GM18873 (cell line): ENCODE results near the gene TEDDM1.
"Not testable (repeated sequence)": the region's sequence is repeated elsewhere in the genome, so short reads cannot be mapped to it uniquely, and the experiment has no call there.

Source experiments
- ATAC-seq: cut with Tn5 transposase; IDR thresholded peaks from one replicate; pipeline ENCODE4 v1.9.1; 2021; ENCODE audit warnings: mild to moderate bottlenecking, moderate library complexity, moderate number of reproducible peaks; ENCODE audit not compliant: unreplicated experiment, low FRiP score

TEDDM1 gene

DNA sequence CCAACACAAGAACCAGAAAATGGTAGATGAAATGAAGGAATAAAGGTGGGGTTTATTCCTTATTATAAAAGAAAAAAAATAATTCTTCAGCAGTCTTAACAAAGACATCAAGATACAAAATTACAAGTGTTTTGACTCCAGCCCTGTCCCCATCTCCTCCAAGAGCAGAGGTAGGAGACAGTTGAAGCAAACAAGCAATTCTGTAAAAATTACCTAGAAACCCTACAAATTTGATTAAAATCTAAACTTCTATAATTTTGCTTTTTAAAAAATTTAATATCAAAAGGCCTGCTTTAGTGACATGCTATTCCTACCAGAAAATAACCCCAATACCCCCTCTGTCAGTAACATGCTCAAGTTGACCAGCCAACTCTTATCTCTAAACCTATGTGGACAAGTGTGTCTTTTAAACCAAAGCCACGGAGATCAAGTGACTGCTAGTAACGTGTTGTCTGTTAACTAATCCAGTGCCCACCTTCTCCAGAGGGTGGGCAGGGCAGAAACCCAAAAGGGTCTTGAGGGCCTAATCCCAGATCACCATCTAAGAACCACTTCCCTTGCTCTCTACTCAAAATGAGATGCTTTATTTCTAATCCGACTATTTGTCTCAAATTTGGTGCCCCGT is 17.3 kb downstream of the TEDDM1 start:
- ATAC-seq, result no peak

DNA sequence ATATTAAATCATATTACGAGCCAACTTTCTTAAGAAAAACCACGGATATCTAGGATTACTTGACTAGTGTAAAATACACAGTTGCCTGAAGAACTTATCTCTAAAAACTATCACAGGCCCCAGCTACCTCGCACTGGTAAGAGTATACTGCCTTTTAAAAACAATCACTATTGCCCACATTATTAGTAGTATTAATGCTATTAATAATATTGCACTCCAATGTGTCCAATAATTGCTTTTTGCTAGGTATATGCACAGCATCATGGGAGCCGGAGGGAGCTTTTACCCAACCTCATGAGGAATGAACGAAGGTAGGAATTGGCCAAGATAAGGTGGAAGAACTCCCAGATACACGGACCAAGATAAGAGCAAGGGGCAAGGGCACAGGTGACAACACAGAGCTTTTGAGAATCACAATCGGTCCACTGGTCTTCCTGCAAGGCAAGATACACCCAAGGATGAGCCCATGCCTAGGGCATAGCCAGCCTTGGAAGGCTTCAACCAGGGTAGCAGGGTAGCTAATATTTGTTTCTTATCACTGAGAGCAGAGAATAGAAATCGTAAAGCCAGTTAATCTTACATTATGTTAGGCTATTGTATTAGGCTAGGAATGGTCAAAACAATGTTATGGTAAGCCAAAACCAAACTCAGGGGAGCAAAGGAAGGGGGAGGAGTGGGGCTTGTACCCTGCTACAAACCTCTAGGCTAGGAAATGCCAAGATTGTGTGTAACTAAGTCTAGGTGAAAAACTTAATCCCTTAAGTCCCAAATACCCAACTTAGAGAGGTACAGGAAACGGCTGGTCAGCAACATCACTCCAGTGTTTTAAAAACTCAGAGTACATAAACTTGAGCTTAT is 18.3 kb downstream of the TEDDM1 start:
- ATAC-seq, result no peak

DNA sequence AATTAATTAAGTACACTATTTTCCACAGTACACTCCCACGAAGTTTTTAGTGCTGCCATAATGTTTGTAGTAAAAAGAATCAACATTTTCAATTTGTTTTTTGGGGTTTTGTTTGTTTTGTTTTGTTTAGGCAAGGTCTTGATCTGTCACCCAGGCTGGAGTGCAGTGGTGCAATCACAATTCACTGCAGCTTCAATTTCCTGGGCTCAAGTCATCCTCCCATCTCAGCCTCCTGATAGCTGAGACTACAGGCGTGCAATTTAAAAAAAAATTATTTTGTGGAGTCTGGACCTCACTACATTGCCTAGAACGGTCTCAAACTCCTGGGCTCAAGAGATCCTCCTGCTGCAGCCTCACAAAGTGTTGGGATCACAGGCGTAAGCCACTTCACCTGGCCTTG is 20.3 kb downstream of the TEDDM1 start:
- no peak for ATAC-seq

DNA sequence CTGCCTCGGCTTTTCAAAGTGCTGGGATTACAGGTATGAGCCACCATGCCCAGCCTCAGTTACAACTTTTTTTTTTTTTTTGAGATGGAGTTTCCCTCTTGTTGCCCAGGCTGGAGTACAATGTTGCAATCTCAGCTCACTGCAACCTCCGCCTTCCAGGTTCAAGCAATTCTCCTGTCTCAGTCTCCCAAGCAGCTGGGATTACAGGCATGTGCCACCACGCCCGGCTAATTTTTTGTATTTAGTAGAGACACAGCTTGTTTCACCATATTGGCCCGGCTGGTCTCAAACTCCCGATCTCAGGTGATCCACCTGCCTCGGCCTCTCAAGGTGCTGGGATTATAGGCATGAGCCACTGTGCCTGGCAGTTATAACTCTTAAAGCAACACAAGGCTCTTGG is 20.7 kb downstream of the TEDDM1 start:
- not testable (repeated sequence) for ATAC-seq

DNA sequence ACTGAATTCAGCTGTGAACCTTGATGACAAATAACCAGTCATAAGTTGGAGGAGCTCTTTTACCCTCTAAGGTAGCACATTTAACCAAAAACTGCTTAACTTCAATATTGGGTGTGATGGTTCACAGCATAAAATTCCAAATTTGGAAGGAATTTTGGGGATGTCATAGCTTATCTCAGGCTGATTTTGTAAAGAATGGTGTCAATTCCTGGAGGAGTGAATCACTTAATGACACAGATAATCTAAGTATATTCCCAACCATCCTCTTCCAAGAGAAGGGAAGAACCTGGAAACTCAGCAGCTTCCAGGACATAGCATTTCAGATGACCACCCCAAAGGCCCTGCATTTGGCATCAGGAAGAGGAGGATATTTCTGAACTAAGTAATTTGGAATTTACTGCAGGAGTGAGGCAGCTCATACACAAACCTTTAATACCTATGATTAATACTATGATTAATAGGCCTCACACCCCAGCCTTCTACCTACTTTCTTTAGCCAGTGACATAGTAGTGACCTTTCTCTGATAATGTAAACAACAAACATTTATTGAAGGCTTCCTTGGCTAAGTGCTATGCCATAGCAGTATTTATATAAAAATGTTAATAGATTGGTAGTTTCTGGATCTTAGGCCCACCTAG is 23.4 kb downstream of the TEDDM1 start:
- ATAC-seq, result no peak

DNA sequence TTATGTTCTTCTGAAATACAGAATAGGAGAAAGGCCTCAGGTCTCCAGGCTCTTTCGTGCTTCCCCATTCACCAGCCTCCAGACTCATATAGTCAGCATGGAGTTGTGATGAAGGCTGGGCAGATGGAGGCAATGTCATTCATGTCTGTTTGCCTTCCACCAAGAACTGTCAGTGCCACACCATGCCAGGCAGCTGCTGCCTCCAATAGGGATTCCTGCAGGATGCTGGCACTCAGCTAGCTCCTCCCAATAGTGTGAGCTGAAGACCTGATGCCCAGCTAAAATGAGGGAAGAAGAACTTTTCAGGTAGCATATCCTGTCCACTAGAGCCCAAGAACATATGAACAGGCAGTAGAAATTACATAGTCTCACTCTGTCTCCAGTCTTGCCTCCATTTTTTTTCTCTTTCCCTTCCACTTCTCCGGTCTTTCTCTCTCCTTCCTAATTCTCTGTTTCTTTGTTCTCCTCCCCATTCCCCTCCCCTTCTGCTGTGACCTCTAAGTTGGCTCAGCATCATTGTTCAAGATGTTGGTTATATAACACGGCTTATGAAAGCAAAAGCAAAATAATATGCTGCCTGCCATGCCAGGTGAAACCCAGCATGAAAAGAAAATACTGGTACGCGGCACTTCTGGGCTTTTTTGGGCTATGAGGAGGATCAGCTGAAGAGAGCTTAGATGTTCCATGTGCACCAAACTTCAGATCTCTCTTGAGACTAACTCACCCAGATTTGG is 26.2 kb downstream of the TEDDM1 start:
- ATAC-seq, result no peak

DNA sequence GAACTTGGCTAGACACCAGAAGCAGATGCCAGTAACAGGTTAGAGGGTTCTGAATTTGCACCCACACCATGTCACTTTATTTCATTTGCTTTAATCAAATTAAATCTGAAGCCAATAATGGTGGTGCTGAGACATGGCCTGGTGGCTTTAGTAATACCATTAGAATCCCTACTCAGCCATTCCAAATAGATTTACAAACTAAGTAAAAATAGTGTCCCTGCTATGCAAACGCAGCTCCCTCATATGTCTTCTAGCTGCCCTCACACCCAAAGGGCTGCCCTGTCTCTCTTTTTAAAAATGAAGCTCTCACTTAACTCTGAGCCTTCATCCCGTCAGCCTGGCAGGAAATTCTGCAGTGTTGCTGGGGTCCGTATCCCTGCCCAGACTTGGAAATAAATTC is 29.9 kb downstream of the TEDDM1 start:
- ATAC-seq, result no peak

DNA sequence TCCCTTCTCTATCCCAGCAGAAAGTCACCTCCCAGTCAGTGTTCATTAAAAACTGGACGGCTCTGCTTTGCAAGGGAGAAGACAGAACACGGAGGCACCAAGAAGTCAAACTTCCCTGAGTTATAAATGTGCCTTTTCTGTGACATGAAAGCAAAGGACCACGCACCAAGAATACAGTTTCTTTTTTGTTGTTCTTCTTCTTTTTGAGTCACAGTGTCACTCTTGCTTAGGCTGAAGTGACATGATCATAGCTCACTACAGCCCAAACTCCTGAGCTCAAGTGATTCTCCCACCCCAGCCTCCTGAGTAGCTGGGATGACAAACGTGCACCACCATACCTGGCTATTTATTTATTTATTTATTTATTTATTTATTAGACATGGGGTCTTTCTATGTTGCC is 31.6 kb downstream of the TEDDM1 start:
- ATAC-seq, result no peak

DNA sequence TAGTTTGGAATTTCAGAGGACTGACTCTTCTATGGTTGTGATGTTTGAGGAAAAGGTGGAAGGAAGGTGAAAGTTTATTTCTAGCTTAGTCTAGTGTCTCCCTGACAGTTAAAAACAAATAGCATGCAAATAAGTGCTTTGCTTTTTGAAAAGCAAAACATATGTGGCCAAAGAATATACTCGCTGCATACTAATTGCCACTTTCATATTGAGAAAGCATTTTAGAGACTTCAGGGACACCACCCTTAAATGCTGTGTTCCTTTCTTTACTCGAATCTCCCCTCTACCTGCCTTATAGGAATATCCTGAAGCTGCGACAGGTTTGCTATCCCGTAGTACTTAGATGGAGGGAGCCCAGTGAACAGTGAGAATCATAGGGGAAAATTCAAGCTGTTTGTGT is 32.1 kb downstream of the TEDDM1 start:
- no peak for ATAC-seq

DNA sequence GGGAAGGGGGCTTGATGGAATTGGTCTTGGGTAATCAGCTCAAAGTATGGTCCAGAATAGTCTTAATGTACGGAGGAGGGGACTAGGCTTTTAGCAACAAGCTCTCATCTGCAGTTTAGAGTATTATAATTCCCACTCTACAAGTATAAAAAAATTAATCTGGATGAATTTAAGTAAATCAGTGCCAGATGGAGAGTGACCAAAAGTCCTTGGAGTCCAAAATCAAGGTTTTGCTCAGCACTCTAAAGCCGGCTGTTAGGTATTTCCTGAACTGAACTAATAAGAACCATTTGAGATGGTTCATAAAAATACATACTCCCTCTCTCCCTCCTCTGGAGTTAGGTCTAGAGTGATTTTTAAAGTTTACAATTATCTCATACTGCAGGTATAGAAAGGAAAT is 32.5 kb downstream of the TEDDM1 start:
- no peak for ATAC-seq

DNA sequence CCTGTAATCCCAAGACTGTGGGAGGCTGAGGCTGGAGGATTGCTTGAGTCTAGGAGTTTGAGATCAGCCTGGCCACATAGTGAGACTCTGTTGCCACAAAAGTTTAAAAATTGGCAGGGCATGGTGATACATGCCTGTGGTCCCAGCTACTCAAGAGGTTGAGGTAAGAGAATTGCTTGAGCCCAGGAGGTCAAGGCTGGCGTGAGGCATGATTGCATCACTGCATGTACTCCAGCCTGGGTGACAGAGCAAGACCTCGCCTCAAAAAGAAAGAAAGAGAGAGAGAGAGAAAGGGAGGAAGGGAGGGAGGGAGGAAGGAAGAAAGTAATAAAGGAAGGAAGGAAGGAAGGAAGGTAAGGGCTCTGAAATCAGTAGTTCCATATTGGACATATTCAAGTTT is 33.9 kb downstream of the TEDDM1 start:
- ATAC-seq, result no peak

DNA sequence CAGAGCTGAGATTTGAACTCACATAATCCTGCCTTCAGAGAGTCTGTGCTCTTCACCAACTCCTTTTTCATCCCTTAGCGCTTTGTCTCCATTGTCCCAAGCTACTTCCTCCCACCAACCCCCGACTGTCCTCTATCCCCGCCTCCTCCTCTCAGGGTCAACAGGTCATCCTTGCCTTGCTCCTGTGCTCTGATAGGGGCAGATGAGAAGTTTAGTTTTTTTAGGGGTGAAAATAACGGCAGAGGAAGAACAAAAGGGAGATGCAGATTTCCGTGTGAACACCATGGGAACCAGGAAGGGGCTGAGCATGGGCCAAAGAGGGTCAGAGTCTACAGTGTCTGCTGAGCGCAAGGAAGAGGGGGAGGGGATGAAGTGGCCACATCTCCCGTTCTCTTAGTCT is 40.8 kb downstream of the TEDDM1 start:
- ATAC-seq, result no peak

DNA sequence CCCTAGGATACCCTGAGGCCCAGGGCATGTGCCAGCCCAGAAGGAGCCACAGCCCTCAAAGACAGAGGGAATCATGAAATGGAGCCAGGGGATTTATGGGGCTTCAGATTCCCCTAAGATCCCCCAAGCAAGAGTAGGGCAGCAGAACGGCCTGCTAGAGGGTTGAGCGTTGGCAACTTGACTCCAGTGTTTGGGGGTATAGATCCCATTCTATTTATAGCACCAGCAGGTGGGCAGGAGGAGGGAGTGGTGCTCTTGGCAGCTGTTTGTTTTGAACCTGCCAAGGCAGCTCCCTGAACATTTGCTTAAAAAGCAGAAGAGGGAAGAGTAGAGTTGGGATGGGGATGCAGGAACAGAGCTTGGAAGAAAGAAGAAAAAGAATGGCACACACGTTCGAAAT is 42.6 kb downstream of the TEDDM1 start:
- ATAC-seq, result no peak

DNA sequence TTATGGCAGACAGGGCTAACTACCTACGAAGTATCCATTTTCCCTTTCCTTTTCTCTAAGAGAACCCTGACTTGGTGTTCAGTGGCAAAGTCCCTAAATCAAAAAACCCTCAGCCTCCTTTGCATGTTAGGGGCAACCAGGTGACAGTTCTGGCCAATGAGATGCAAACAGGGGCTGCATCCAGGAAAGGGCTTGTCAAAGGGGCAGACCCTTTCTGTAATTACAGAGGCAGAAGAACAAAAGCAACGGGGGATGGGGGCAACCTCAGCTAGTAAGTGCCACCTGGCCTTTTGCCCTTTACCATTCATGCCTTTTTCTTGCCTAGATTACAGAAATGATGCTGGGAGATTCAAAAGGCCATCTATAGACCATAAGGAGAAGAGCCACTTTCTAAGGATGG is 43.3 kb downstream of the TEDDM1 start:
- ATAC-seq, result no peak

DNA sequence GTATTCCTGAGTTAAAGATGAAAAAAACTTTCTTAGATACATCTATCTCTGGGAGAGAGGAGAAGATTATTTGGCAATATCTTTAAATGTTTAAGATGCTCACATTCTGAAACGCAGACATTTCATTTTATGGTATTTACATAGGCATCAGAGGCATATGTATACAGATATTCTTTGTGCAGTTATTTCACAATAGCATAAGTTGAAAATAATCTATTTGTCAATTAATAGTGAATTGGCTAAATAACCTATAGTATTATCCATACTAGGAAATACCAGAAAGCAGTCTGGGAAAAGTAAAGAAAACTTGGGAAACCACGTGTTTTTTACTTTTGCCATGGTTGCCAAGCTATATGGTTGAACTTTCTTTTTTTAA is 44.8 kb downstream of the TEDDM1 start:
- ATAC-seq, result no peak

DNA sequence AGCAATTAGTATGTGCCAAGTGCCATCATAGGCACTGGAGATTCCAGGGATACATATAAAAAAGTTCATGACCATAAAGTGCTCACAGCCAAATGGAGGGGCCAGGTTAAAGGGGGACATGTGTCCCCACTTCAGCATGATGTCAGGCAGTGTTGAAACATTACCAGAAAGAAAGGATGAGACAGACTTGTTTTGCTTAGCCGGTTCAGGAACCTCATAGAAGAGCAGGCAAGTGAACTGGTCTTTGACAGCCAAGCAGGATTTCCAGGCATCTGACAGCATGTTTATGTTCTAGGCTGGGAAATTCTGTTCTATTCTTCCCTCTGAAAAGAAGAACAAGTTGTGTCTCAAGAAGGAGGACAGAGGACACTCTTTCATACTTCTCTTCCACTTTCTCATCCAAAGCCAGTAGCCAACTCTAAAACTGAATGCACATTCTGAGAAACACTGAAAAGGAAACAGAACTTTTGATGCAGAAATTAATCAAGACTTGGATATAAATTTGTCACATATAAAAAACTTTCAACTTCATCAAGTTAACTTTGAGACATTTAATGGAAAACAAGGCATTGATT is 48.6 kb downstream of the TEDDM1 start:
- ATAC-seq, result no peak

DNA sequence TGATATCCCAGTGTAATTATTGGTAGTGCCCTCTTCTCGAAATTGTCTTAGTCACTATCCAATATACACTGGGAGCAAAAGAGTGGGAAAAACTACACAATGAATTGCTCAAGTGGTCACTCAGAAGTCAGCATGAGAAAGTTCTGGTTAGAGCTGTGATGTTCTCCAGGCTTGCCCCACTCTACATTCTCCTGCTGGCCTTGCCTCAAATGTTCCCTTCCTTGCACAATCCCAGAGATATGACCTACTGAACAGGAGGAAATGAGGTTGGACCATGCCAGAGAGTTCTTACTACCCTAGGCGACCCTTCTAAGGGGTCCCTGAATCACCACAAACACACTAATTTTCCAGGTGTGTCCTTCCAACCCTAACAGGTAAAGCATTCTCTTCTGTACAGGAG is 49.6 kb downstream of the TEDDM1 start:
- no peak for ATAC-seq

DNA sequence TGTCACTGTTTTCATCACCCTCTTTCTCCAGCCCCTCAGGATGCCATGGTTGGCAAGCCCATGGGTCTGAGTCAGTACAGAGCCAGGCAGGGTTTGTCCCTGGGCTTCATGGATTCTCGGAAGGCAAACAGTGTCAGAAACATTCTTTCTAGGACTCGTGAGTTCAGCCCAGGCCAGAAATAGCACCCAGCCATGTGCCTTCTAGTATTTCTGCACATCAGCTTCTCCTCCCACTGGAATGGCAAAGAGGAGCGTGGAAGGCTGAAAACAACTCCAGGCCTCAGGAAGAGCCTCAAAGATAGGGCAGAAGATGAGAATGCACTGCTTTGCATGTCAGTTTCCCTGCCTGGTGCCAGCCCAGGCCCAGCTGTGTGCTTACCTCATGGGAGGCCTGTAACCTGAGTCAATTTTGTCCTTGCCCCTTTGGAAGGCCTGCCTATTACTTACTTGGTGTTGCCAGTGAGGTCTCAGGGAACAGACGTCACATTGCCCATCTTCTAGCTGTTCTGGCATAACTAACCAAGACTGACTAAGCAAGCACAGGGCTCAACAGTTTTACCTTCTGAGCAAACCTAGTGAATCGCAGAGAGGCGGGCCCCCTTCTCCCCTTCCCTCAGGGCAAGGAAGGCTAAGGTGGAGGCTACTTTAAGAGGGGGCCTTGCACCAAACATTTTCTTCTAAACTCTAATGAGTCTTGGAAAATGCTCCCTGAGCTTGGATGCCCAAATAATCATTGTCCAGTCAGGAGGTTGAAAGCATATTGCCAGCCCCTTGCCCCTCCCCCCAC is 51.3 kb downstream of the TEDDM1 start:
- no peak for ATAC-seq
